IPS-18a (cell line): Measurements from ENCODE around the gene SPTBN4.

ENCODE experiments used
- H3K27ac ChIP-seq: one replicate; pipeline ENCODE4 v1.5.1; 2013; ENCODE audit warnings: low read length
- H3K27me3 ChIP-seq: one replicate; pipeline ENCODE4 v1.6.1; 2013; ENCODE audit warnings: mild to moderate bottlenecking, low read length; ENCODE audit not compliant: control insufficient read depth, insufficient read depth
- H3K36me3 ChIP-seq: one replicate; pipeline ENCODE4 v1.6.1; 2013; ENCODE audit warnings: low read depth, low read length; ENCODE audit not compliant: control insufficient read depth
- H3K4me1 ChIP-seq: one replicate; pipeline ENCODE4 v1.6.1; 2013; ENCODE audit warnings: low read depth, low read length; ENCODE audit not compliant: control insufficient read depth
- H3K4me3 ChIP-seq: one replicate; pipeline ENCODE4 v1.5.1; 2013; ENCODE audit warnings: low read length
- H3K9ac ChIP-seq: one replicate; pipeline ENCODE4 v1.6.1; 2013; ENCODE audit warnings: mild to moderate bottlenecking, low read length, moderate library complexity
- H3K9me3 ChIP-seq: one replicate; pipeline ENCODE4 v1.6.1; 2013; ENCODE audit warnings: low read depth, low read length; ENCODE audit not compliant: control insufficient read depth

The SPTBN4 gene

DNA sequence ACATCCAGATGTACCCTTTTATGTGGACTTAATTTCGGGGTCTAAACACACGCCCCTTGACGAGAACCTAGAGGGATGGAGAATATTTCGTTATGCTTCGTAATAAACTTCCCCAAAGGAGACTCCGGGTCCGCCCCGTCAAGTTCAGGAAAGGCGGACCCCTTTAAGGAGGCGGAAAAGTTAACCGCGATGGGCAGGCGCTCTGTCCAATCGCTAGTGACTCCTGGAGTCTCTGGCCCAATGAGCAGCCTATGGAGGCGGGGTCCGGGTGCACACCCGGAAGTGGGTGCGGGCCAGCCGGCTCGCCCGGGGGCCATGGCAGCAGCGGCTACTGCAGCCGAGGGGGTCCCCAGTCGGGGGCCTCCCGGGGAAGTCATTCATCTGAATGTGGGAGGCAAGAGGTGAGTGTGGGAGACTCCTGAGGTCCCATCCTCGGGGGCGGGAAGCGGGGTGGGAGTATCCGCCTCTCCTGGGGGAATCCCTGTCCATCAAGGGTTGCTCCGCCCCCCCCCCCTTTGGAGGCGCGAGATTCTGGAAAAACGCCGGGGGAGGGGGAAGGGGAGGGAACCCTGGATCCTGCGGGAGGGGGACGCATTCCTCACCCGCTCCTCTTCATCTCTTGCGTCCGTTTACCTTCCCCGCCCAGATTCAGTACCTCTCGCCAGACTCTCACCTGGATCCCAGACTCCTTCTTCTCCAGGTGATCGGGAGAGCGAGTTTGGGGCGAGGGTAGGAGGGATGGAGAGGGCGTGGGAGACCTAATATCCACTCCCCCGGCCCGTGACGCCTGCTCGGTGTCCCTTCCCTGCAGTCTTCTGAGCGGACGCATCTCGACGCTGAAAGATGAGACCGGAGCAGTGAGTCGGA, 110.0 kb downstream of the SPTBN4 start, which contains the start of gene SHKBP1:
TSS of gene SHKBP1 (plus strand) at position 289 of the 867 bp plus-strand sequence. CDS start at position 316, 27 bp downstream.
- H3K9ac ChIP-seq: peak within 1 kb of the TSS; percentile 56
- peak within 1 kb of the TSS; percentile 86 for H3K4me3 ChIP-seq
- no peak within 1 kb of the TSS for H3K27ac ChIP-seq
- no peaks in the 10 kb centered on the region for H3K9me3 ChIP-seq
- H3K27me3 ChIP-seq: no peaks in the 10 kb centered on the region
- peaks cover 11% of the 10 kb centered on the region for H3K36me3 ChIP-seq
- no peaks in the 10 kb centered on the region for H3K4me1 ChIP-seq

DNA sequence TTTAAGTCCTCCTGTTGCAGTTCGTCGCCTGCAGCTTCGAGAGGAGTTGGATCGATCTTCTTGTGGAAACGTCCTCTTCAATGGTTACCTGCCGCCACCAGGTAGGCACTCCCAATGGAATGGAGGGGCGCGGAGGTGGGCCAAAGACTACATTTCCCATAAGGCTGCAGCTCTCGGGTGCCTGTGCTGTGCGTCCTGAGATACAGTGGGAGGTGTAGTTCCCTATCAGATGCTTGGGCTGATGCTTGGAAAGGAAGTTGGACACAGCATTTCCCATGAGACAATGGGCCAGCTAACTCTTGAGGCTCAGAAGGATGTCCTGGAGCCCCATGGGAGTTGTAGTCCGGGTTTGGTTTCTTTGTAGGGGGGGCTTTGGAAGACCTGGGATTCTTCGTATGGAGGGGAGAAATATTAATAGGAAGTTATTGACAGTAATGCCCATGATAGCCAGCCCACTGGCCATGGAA, 111.7 kb downstream of the SPTBN4 start:
- H3K9me3 ChIP-seq: no peaks in the 10 kb centered on the region
- no peak overlapping the region for H3K9ac ChIP-seq
- no peaks in the 10 kb centered on the region for H3K27me3 ChIP-seq
- peaks cover 19% of the 10 kb centered on the region for H3K36me3 ChIP-seq
- H3K4me3 ChIP-seq: no peak overlapping the region
- no peaks in the 10 kb centered on the region for H3K4me1 ChIP-seq
- H3K27ac ChIP-seq: no peak overlapping the region

DNA sequence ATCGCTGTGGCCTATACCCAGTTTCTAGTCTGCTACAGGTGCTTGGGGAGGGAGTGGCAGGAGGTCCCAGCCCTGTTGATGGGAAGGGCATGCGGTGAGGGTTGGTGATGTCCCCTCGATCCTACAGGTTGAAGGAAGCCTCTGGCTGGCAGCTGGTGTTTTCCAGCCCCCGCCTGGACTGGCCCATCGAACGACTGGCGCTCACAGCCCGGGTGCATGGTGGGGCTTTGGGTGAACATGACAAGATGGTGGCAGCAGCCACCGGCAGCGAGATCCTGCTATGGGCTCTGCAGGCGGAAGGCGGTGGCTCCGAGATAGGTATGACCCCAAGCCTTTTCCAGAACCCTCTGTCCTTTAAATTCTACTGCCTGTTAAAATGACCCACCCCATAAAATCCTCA, 113.8 kb downstream of the SPTBN4 start:
- Histone ChIP-seq H3K9me3 (no peaks in the 10 kb centered on the region), H3K27me3 (no peaks in the 10 kb centered on the region), H3K9ac (no peak overlapping the region), H3K27ac (no peak overlapping the region), H3K4me1 (no peaks in the 10 kb centered on the region), H3K36me3 (peaks cover 25% of the 10 kb centered on the region), H3K4me3 (no peak overlapping the region)

DNA sequence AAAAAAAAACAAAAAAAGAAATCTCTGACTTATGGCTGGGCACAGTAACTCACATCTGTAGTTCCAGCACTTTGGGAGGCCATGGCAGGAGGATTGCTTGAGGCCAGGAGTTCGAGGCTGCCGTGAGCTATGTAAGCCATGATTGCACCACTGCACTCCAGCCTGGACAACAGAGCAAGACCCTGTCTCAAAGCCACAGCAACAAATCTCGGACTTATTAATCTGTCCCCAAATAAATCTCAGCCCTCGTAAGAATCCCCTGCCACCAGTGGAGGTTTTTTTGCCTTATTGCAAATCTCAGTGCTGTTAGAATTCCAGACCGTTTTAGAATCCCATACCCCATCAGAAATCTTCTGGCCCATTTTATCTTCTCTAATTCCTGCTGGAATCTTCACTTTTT, 114.7 kb downstream of the SPTBN4 start:
- no peaks in the 10 kb centered on the region for H3K4me1 ChIP-seq
- no peak overlapping the region for H3K9ac ChIP-seq
- no peak overlapping the region for H3K4me3 ChIP-seq
- no peaks in the 10 kb centered on the region for H3K9me3 ChIP-seq
- H3K27ac ChIP-seq: no peak overlapping the region
- H3K36me3 ChIP-seq: peaks cover 25% of the 10 kb centered on the region
- no peaks in the 10 kb centered on the region for H3K27me3 ChIP-seq

DNA sequence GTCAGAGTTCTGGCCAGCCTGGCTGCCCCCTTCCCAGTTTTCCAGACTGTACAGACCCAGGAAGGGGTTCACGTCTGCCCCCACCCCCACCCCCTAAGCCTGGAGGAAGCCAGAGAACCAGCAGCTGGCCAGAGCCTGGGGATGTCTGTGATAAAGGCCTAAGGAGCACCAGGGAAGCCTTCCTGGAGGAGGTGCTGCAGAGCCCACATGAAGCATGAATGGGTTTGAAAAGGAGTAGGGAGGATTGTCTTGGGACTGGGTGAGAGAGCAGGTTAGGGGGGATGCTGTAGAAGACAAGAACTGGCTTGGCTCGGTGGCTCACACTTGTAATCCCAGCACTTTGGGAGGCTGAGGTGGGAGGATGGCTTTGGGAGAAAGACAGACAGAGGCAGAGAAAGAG, 115.7 kb downstream of the SPTBN4 start:
- Histone ChIP-seq H3K4me1 (no peaks in the 10 kb centered on the region), H3K9me3 (no peaks in the 10 kb centered on the region), H3K36me3 (peaks cover 25% of the 10 kb centered on the region), H3K27me3 (no peaks in the 10 kb centered on the region), H3K4me3 (no peak overlapping the region), H3K27ac (no peak overlapping the region), H3K9ac (no peak overlapping the region)

DNA sequence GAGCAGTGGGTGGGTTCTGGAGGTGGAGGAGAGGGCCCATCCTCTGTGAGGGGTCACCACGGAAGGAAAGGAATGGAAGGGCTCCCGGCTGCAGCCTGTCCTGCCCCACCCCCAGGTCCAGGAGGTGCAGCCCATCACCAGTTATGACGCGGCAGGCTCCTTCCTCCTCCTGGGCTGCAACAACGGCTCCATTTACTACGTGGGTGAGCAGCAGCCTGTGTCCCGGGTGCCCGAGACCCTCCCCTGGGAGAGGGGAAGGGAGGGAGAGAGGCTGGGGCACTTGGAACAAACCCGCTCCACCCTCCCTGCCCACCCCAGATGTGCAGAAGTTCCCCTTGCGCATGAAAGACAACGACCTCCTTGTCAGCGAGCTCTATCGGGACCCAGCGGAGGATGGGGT, 116.5 kb downstream of the SPTBN4 start:
- no peaks in the 10 kb centered on the region for H3K9me3 ChIP-seq
- H3K4me3 ChIP-seq: no peak overlapping the region
- H3K4me1 ChIP-seq: no peaks in the 10 kb centered on the region
- H3K27ac ChIP-seq: no peak overlapping the region
- H3K36me3 ChIP-seq: peaks cover 25% of the 10 kb centered on the region
- no peaks in the 10 kb centered on the region for H3K27me3 ChIP-seq
- no peak overlapping the region for H3K9ac ChIP-seq

DNA sequence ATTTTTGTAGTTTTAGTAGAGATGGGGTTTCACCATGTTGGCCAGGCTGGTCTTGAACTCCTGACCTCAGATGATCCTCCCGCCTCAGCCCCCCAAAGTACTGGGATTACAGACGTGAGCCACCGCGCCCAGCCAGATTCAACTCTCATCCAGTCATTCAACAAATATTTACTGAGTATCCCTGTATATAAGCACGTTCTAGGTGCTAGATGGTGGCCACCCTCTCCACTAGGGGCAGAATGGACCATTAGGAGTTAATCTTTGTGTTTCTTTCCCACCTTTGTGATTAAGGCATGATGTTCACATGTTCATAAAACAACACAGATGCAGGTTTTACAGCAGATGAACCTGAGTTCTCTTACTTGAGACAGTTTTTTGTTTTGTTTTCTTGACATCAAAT, 117.2 kb downstream of the SPTBN4 start:
- Histone ChIP-seq H3K9me3 (no peaks in the 10 kb centered on the region), H3K9ac (no peak overlapping the region), H3K36me3 (peaks cover 30% of the 10 kb centered on the region), H3K27me3 (no peaks in the 10 kb centered on the region), H3K4me1 (no peaks in the 10 kb centered on the region), H3K27ac (no peak overlapping the region), H3K4me3 (no peak overlapping the region)

DNA sequence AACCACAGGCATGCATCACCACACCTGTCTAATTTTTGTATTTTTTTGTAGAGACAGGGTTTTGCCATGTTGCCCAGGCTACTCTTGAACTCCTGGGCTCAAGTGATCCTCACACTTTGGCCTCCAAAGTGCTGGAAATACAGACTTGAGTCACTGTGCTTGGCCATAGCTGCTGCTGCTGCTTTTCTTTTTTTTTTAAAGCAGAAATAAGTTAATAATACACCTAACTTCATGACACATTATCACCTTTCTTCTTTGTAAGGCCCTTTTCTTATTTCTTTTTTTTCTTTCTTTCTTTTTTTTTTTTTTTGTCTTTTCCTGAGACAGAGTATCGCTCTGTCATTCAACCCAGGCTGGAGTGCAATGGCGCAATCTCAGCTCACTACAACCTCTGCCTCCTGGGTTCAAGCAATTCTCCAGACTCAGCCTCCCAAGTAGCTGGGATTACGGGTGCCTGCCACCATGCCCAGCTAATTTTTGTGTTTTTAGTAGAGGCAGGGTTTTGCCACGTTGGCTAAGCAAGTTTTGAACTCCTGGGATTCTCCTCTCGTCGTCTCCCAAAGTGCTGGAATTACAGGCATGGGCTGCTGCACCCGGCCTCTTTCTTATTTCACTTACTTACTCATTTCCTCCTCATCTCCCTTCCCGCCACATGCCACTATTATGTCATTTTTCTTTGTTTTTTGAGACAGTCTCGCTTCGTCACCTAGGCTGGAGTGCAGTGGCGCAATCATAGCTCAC, 118.6 kb downstream of the SPTBN4 start:
- H3K9ac ChIP-seq: no peak overlapping the region
- no peak overlapping the region for H3K27ac ChIP-seq
- H3K36me3 ChIP-seq: peaks cover 24% of the 10 kb centered on the region
- H3K4me3 ChIP-seq: no peak overlapping the region
- no peaks in the 10 kb centered on the region for H3K9me3 ChIP-seq
- H3K4me1 ChIP-seq: no peaks in the 10 kb centered on the region
- no peaks in the 10 kb centered on the region for H3K27me3 ChIP-seq

DNA sequence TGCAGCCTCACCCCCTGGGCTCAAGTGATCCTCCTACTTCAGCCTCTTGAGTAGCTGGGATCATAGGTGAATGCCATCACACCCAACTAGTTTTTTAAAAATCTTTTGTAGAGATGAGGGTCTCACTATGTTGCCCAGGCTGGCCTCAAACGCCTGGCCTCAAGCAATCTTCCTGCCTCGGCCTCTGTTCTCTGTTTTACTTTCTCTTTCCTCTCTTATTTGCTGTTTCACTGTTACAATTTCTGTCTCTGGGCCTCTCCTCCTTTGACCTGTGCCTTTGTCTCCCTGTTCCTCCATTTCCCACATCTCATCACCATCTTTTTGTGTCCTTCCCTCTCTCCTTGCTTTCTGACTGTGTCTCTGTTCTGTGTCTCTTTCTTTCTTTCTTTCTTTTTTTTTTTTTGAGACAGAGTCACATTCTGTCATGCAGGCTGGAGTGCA, 119.2 kb downstream of the SPTBN4 start:
- H3K4me3 ChIP-seq: no peak overlapping the region
- H3K4me1 ChIP-seq: no peaks in the 10 kb centered on the region
- H3K27me3 ChIP-seq: no peaks in the 10 kb centered on the region
- H3K27ac ChIP-seq: no peak overlapping the region
- H3K9me3 ChIP-seq: no peaks in the 10 kb centered on the region
- no peak overlapping the region for H3K9ac ChIP-seq
- peaks cover 19% of the 10 kb centered on the region for H3K36me3 ChIP-seq

DNA sequence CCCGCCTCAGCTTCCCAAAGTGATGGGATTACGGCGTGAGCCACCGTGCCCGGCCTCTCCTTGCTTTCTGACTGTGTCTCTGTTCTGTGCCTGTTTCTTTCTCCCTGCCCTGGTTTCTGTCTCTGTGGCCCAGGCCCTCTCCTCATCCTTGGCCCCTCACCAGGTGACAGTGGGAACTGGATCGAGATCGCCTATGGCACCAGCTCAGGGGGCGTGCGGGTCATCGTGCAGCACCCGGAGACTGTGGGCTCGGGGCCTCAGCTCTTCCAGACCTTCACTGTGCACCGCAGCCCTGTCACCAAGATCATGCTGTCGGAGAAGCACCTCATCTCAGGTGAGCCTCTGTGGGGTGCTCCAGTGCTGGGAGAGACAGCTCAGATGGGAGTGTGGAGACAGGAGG, 119.8 kb downstream of the SPTBN4 start:
- Histone ChIP-seq H3K9ac (no peak overlapping the region), H3K4me1 (no peaks in the 10 kb centered on the region), H3K4me3 (no peak overlapping the region), H3K27me3 (no peaks in the 10 kb centered on the region), H3K9me3 (no peaks in the 10 kb centered on the region), H3K36me3 (peaks cover 19% of the 10 kb centered on the region), H3K27ac (no peak overlapping the region)

DNA sequence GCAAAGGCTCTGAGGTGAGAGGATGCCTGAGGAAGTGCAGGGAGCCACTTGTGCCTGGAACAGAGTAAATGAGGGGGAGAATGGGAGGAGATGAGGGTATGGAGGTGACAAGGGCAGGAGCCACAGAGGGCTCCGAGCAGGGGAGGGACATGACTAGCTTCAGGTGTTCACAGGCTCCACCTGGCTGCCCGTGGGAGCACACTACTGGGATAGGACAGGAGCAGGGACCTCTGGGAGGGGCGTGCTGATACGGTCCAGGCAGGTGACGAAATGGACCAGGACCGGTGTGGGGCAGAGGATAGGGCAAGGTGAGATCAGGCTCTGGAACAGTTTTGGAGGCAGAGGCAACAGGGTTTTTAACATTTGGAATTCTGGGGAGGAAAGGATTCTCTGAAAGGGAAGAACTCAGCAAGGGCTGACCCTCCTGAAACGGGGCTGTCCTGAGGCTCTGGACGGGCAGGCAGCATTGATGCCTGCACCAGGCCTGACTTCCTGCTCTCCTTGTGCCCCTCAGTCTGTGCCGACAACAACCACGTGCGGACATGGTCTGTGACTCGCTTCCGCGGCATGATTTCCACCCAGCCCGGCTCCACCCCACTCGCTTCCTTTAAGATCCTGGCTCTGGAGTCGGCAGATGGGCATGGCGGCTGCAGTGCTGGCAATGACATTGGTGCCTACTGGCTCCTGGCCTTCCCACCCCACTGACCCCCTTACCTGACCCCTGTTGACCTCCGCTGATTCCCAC, 121.5 kb downstream of the SPTBN4 start:
- Histone ChIP-seq H3K4me3 (no peak overlapping the region), H3K9me3 (no peaks in the 10 kb centered on the region), H3K9ac (no peak overlapping the region), H3K36me3 (peaks cover 11% of the 10 kb centered on the region), H3K27ac (no peak overlapping the region), H3K4me1 (no peaks in the 10 kb centered on the region), H3K27me3 (no peaks in the 10 kb centered on the region)
